Subcutaneous preadipocyte (primary cell): ENCODE measurements around the gene RBM45. TPM values are rescaled to one million over a fixed set of nuclear protein-coding genes. Genes with fewer than 3 reads are reported as not detected.

Experiments
- small RNA-seq: library from RNA; depleted of rRNA; stranded (forward); fragments of <200 nt; gene quantifications from one replicate; pipeline ENCODE3, GENCODE V24; 2012
- total RNA-seq: library from RNA; depleted of rRNA; stranded (reverse); fragments of >200 nt; gene quantifications from 2 replicates; pipeline ENCODE4 v1.2.3, GENCODE V29; 2012

Gene RBM45
- total RNA-seq: 18.0 and 18.2 TPM in 2 replicates

GRCh38 chr2:178112202-178113152 is at the start of gene RBM45:
RBM45 (plus strand) TSS chr2:178112437; CDS start chr2:178112547, 110 bp downstream.

GRCh38 chr2:178072383-178073301 is 39.6 kb upstream of the RBM45 start, which contains the start of gene PDE11A:
PDE11A (minus strand) TSS chr2:178072777; CDS start chr2:178072437, 340 bp downstream.

Small RNAs within 50 kb of the gene (small RNA-seq; reads per million reads assigned to genes)
- gene AC011998.1: not detected
- gene RNU5E-9P: not detected

Other genes starting within 250 kb of the RBM45 start
- not detected in 2 replicates for gene PDE11A, start 39.7 kb upstream of the RBM45 start, total RNA-seq
- gene OSBPL6, start 82.1 kb downstream of the RBM45 start, total RNA-seq: 2.2 and 4.1 TPM in 2 replicates